ENCODE measurements around the gene DOK6.
"Not testable (repeated sequence)": the region's sequence is repeated elsewhere in the genome, so short reads cannot be mapped to it uniquely, and the experiment has no call there.

Gene DOK6

GRCh38 chr18:69879051-69879450 is 478.4 kb downstream of the DOK6 start:
- H3K36me3 Mint-ChIP-seq (ENCODE audit: low read depth): peaks cover 36% of the 10 kb centered on the region
- not testable (repeated sequence) for H3K4me3 Mint-ChIP-seq; H3K9me3 Mint-ChIP-seq; H3K27me3 Mint-ChIP-seq (ENCODE audit: low read depth); H3K27ac Mint-ChIP-seq
- H3K4me1 Mint-ChIP-seq (ENCODE audit: low read depth): peaks cover 33% of the 10 kb centered on the region

GRCh38 chr18:69880083-69880482 is 479.4 kb downstream of the DOK6 start:
- Mint-ChIP-seq H3K27ac (no peak overlapping the region), H3K9me3 (no peaks in the 10 kb centered on the region), H3K4me3 (no peak overlapping the region), H3K36me3 (ENCODE audit: low read depth) (peaks cover 29% of the 10 kb centered on the region), H3K27me3 (ENCODE audit: low read depth) (no peaks in the 10 kb centered on the region), H3K4me1 (ENCODE audit: low read depth) (peaks cover 35% of the 10 kb centered on the region)

- H3K27me3 Mint-ChIP-seq (ENCODE audit: low read depth): no peaks in the 10 kb centered on the region
- H3K27ac Mint-ChIP-seq: peak overlapping the region; percentile 77
- H3K4me3 Mint-ChIP-seq: no peak overlapping the region
- peaks cover 53% of the 10 kb centered on the region for H3K4me1 Mint-ChIP-seq (ENCODE audit: low read depth)
- peaks cover 31% of the 10 kb centered on the region for H3K36me3 Mint-ChIP-seq (ENCODE audit: low read depth)
- no peaks in the 10 kb centered on the region for H3K9me3 Mint-ChIP-seq
These were observed 482.4 kb downstream of the DOK6 start for GRCh38 chr18:69882965-69883668.

GRCh38 chr18:69883781-69884180 is 483.1 kb downstream of the DOK6 start:
- no peaks in the 10 kb centered on the region for H3K27me3 Mint-ChIP-seq (ENCODE audit: low read depth)
- no peak overlapping the region for H3K4me3 Mint-ChIP-seq
- no peaks in the 10 kb centered on the region for H3K9me3 Mint-ChIP-seq
- H3K27ac Mint-ChIP-seq: no peak overlapping the region
- H3K4me1 Mint-ChIP-seq (ENCODE audit: low read depth): peaks cover 56% of the 10 kb centered on the region
- H3K36me3 Mint-ChIP-seq (ENCODE audit: low read depth): peaks cover 31% of the 10 kb centered on the region

GRCh38 chr18:69885355-69885754 is 484.7 kb downstream of the DOK6 start:
- Mint-ChIP-seq H3K4me3 (peak overlapping the region; percentile 71), H3K9me3 (no peaks in the 10 kb centered on the region), H3K36me3 (ENCODE audit: low read depth) (peaks cover 28% of the 10 kb centered on the region), H3K27ac (peak overlapping the region; percentile 98), H3K4me1 (ENCODE audit: low read depth) (peaks cover 63% of the 10 kb centered on the region), H3K27me3 (ENCODE audit: low read depth) (no peaks in the 10 kb centered on the region)

GRCh38 chr18:69885841-69886531 is 485.3 kb downstream of the DOK6 start:
- Mint-ChIP-seq H3K4me1 (ENCODE audit: low read depth) (peaks cover 68% of the 10 kb centered on the region), H3K36me3 (ENCODE audit: low read depth) (peaks cover 33% of the 10 kb centered on the region), H3K27ac (peak overlapping the region; percentile 98), H3K4me3 (peak overlapping the region; percentile 71), H3K9me3 (peaks cover under 1% of the 10 kb centered on the region), H3K27me3 (ENCODE audit: low read depth) (no peaks in the 10 kb centered on the region)

GRCh38 chr18:69887256-69887655 is 486.6 kb downstream of the DOK6 start:
- no peak overlapping the region for H3K4me3 Mint-ChIP-seq
- H3K36me3 Mint-ChIP-seq (ENCODE audit: low read depth): peaks cover 38% of the 10 kb centered on the region
- peak overlapping the region; percentile 79 for H3K27ac Mint-ChIP-seq
- H3K27me3 Mint-ChIP-seq (ENCODE audit: low read depth): no peaks in the 10 kb centered on the region
- H3K4me1 Mint-ChIP-seq (ENCODE audit: low read depth): peaks cover 74% of the 10 kb centered on the region
- peaks cover 4% of the 10 kb centered on the region for H3K9me3 Mint-ChIP-seq

- Mint-ChIP-seq H3K9me3 (peaks cover 4% of the 10 kb centered on the region), H3K27me3 (ENCODE audit: low read depth) (no peaks in the 10 kb centered on the region), H3K4me1 (ENCODE audit: low read depth) (peaks cover 73% of the 10 kb centered on the region), H3K4me3 (peak overlapping the region; percentile 45), H3K27ac (peak overlapping the region; percentile 75), H3K36me3 (ENCODE audit: low read depth) (peaks cover 46% of the 10 kb centered on the region)
These were observed 488.3 kb downstream of the DOK6 start for GRCh38 chr18:69889009-69889408.

- Mint-ChIP-seq H3K27ac (peak overlapping the region; percentile 26), H3K4me3 (no peak overlapping the region), H3K36me3 (ENCODE audit: low read depth) (peaks cover 50% of the 10 kb centered on the region), H3K9me3 (peaks cover 4% of the 10 kb centered on the region), H3K27me3 (ENCODE audit: low read depth) (no peaks in the 10 kb centered on the region), H3K4me1 (ENCODE audit: low read depth) (peaks cover 64% of the 10 kb centered on the region)
These were observed 489.9 kb downstream of the DOK6 start for GRCh38 chr18:69890558-69890957.

- Mint-ChIP-seq H3K36me3 (ENCODE audit: low read depth) (peaks cover 56% of the 10 kb centered on the region), H3K4me1 (ENCODE audit: low read depth) (peaks cover 74% of the 10 kb centered on the region)
These were observed 493.8 kb downstream of the DOK6 start for GRCh38 chr18:69894467-69894866.

GRCh38 chr18:69895066-69896047 is 494.7 kb downstream of the DOK6 start:
- peak overlapping the region; percentile 97 for H3K27ac Mint-ChIP-seq
- peaks cover 11% of the 10 kb centered on the region for H3K9me3 Mint-ChIP-seq
- peak overlapping the region; percentile 39 for H3K4me3 Mint-ChIP-seq
- H3K4me1 Mint-ChIP-seq (ENCODE audit: low read depth): peaks cover 73% of the 10 kb centered on the region
- H3K36me3 Mint-ChIP-seq (ENCODE audit: low read depth): peaks cover 59% of the 10 kb centered on the region
- no peaks in the 10 kb centered on the region for H3K27me3 Mint-ChIP-seq (ENCODE audit: low read depth)

More at GRCh38 chr18:69894467-69894866, 493.8 kb downstream of the DOK6 start:
- Mint-ChIP-seq H3K4me3 (no peak overlapping the region), H3K27ac (peak overlapping the region; percentile 68), H3K9me3 (peaks cover 5% of the 10 kb centered on the region), H3K27me3 (ENCODE audit: low read depth) (no peaks in the 10 kb centered on the region)

GRCh38 chr18:69897397-69898108 is 496.9 kb downstream of the DOK6 start:
- Mint-ChIP-seq H3K9me3 (peaks cover 7% of the 10 kb centered on the region), H3K27me3 (ENCODE audit: low read depth) (no peaks in the 10 kb centered on the region), H3K4me1 (ENCODE audit: low read depth) (peaks cover 66% of the 10 kb centered on the region), H3K36me3 (ENCODE audit: low read depth) (peaks cover 54% of the 10 kb centered on the region), H3K4me3 (peak overlapping the region; percentile 84), H3K27ac (peak overlapping the region; percentile 97)

GRCh38 chr18:69898241-69898861 is 497.7 kb downstream of the DOK6 start:
- Mint-ChIP-seq H3K4me1 (ENCODE audit: low read depth) (peaks cover 66% of the 10 kb centered on the region), H3K9me3 (peaks cover 7% of the 10 kb centered on the region), H3K27me3 (ENCODE audit: low read depth) (no peaks in the 10 kb centered on the region), H3K36me3 (ENCODE audit: low read depth) (peaks cover 55% of the 10 kb centered on the region), H3K27ac (peak overlapping the region; percentile 97), H3K4me3 (peak overlapping the region; percentile 84)
